Testis (tissue), 3 donors: Measurements from ENCODE around the gene KIFC1. TPM values are rescaled to one million over a fixed set of nuclear protein-coding genes. Genes with fewer than 3 reads are reported as not detected.
"Not testable (repeated sequence)": the region's sequence is repeated elsewhere in the genome, so short reads cannot be mapped to it uniquely, and the experiment has no call there.

Source experiments
- DNase-seq: peaks from one replicate; pipeline ENCODE4 v3.0.0-alpha.2; 2019
- H3K27ac ChIP-seq, 2 donors: fragments of 200-600 bp; sonication (generic); one replicate each; pipeline ENCODE4 v1.5.1; 2019
- H3K27me3 ChIP-seq: fragments of 200-600 bp; sonication (generic); one replicate; pipeline ENCODE4 v1.5.1; 2019
- H3K36me3 ChIP-seq: fragments of 200-600 bp; sonication (generic); one replicate; pipeline ENCODE4 v1.5.1; 2017; ENCODE audit warnings: low read depth; ENCODE audit errors: missing control alignments
- H3K4me1 ChIP-seq: fragments of 200-600 bp; sonication (generic); one replicate; pipeline ENCODE4 v1.5.1; 2019
- H3K4me3 ChIP-seq, 2 donors: fragments of 200-600 bp; sonication (generic); one replicate each; pipeline ENCODE4 v1.5.1; 2017 to 2019
- H3K9me3 ChIP-seq: fragments of 200-600 bp; sonication (generic); one replicate; pipeline ENCODE4 v1.5.1; 2017
- POLR2A ChIP-seq: fragments of 450-650 bp; IDR thresholded peaks from one replicate; pipeline ENCODE4 v1.6.1; 2017; ENCODE audit warnings: antibody characterized with exemption, mild to moderate bottlenecking, moderate library complexity
- WGBS, 2 donors: methylation state at CpG; one replicate each; pipeline ENCODE4 v1.1.5; 2018; 5-methylcytosine and 5-hydroxymethylcytosine counted together
- intact Hi-C: fragments of 100-400 bp; cut with DNase I; formaldehyde crosslinking; loops from one replicate; pipeline ENCODE4 v1.15.1; 2023; ENCODE audit warnings: low total_unique reads
- polyA plus RNA-seq: library from polyadenylated mRNA; stranded (reverse); fragments of 350-450 nt; fragmentation: Illumina TruSeq; extraction: RNeasy Lipid Tissue Mini Kit (QIAGEN cat#74804); gene quantifications from one replicate; pipeline ENCODE4 v1.2.3, GENCODE V29; 2014; ENCODE audit warnings: low read depth, low replicate concordance; ENCODE audit not compliant: insufficient read depth
- total RNA-seq, 2 donors: library from RNA; depleted of rRNA; stranded (reverse); fragments of >200 nt; gene quantifications; one replicate each; pipeline ENCODE4 v1.2.3, GENCODE V29; 2016
- TF ChIP-seq, protein P1 (sequence below), 3 experiments: fragments of 450-650 bp in 2 of 3; fragments of 200-600 bp in 1 of 3; sonication (generic) in 1 of 3; IDR thresholded peaks; one replicate each; pipeline ENCODE4 v1.5.1; 2016 to 2019; ENCODE audit warnings: antibody characterized with exemption in 3 of 3, mild to moderate bottlenecking in 2 of 3, moderate library complexity in 1 of 3

KIFC1 gene
- total and polyA plus RNA-seq, 3 donors from 2014 or later = 19.8 to 22.5 (median 20.2) TPM

- WGBS, 2 donors = 22 to 34% methylated on average over 8 to 9 of the region's 9 CpGs
- intact Hi-C loops = no loop called here
- Histone ChIP-seq H3K4me3 (no peak overlapping the region), H3K27me3 (no peaks in the 10 kb centered on the region), H3K9me3 (no peaks in the 10 kb centered on the region), H3K27ac (peak overlapping the region; percentile 68 to 80), H3K36me3 (no peaks in the 10 kb centered on the region), H3K4me1 (peaks cover 30% of the 10 kb centered on the region)
- no peak for TF ChIP-seq POLR2A
- TF ChIP-seq, protein P1, sequence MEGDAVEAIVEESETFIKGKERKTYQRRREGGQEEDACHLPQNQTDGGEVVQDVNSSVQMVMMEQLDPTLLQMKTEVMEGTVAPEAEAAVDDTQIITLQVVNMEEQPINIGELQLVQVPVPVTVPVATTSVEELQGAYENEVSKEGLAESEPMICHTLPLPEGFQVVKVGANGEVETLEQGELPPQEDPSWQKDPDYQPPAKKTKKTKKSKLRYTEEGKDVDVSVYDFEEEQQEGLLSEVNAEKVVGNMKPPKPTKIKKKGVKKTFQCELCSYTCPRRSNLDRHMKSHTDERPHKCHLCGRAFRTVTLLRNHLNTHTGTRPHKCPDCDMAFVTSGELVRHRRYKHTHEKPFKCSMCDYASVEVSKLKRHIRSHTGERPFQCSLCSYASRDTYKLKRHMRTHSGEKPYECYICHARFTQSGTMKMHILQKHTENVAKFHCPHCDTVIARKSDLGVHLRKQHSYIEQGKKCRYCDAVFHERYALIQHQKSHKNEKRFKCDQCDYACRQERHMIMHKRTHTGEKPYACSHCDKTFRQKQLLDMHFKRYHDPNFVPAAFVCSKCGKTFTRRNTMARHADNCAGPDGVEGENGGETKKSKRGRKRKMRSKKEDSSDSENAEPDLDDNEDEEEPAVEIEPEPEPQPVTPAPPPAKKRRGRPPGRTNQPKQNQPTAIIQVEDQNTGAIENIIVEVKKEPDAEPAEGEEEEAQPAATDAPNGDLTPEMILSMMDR (IDR thresholded peaks at IDR 0.05) = no peak
- DNase-seq = peak; percentile 87
Observed at GRCh38 chr6:33375143-33375671, 16.4 kb upstream of the KIFC1 start.

DNA sequence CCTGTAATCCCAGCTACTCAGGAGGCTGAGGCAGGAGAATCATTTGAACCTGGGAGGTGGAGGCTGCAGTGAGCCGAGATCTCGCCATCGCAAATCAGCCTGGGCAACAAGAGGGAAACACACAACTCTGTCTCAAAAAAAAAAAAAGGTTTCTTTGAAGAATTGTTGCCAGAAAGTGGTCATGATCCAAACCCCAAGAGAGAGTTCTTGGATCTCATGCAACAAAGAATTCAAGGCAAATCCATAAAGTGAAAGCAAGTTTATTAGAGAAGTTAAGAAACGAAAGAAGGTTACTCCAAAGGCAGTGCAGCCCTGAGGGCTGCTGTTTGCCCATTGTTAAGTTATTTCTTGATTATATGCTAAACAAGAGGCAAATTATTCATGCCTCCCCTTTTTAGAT is 14.5 kb upstream of the KIFC1 start:
- Histone ChIP-seq H3K27me3 (no peaks in the 10 kb centered on the region), H3K9me3 (no peaks in the 10 kb centered on the region), H3K4me1 (peaks cover 30% of the 10 kb centered on the region), H3K27ac (peak overlapping the region; percentile 58 to 80), H3K36me3 (no peaks in the 10 kb centered on the region), H3K4me3 (no peak overlapping the region)
- WGBS, 2 donors = 56 to 92% methylated on average over 4 of the region's 4 CpGs
- TF ChIP-seq POLR2A = no peak
- TF ChIP-seq, protein P1 (IDR thresholded peaks at IDR 0.05) = no peak
- intact Hi-C loops = no loop called here
- no peak for DNase-seq

GRCh38 chr6:33379184-33379583 is 12.4 kb upstream of the KIFC1 start:
- H3K27me3 ChIP-seq, intact Hi-C loops: not testable (repeated sequence)

GRCh38 chr6:33380272-33380981 is 11.2 kb upstream of the KIFC1 start:
- WGBS, 2 donors = 88 to 95% methylated on average over 2 of the region's 2 CpGs
- no peaks in the 10 kb centered on the region for H3K36me3 ChIP-seq
- no peak overlapping the region for H3K27ac ChIP-seq
- no peaks in the 10 kb centered on the region for H3K27me3 ChIP-seq
- H3K9me3 ChIP-seq = no peaks in the 10 kb centered on the region
- intact Hi-C loops = no loop called here
- no peak for TF ChIP-seq POLR2A
- TF ChIP-seq, protein P1 (IDR thresholded peaks at IDR 0.05) = no peak
- H3K4me1 ChIP-seq = peaks cover 16% of the 10 kb centered on the region
- DNase-seq = no peak
- H3K4me3 ChIP-seq = no peak overlapping the region

More at GRCh38 chr6:33379184-33379583, 12.4 kb upstream of the KIFC1 start:
- not testable (repeated sequence) for H3K36me3 ChIP-seq, H3K4me3 ChIP-seq, H3K27ac ChIP-seq, DNase-seq, H3K9me3 ChIP-seq
- peaks cover 29% of the 10 kb centered on the region for H3K4me1 ChIP-seq
- WGBS, 2 donors = 88 to 90% methylated on average over 10 of the region's 10 CpGs

- no peaks in the 10 kb centered on the region for H3K27me3 ChIP-seq
- WGBS, 2 donors = 82 to 88% methylated on average over 9 to 10 of the region's 10 CpGs
- H3K27ac ChIP-seq = no peak overlapping the region
- H3K4me1 ChIP-seq = no peaks in the 10 kb centered on the region
- TF ChIP-seq POLR2A = no peak
- intact Hi-C loops = no loop called here
- H3K4me3 ChIP-seq = no peak overlapping the region
- no peak for DNase-seq
- no peaks in the 10 kb centered on the region for H3K9me3 ChIP-seq
- no peaks in the 10 kb centered on the region for H3K36me3 ChIP-seq
Observed at GRCh38 chr6:33383427-33384185, 8.0 kb upstream of the KIFC1 start.
